Naive thymus-derived CD4-positive, alpha-beta T cell (primary cell): Measurements from ENCODE around the gene LMNTD2. TPM values are rescaled to one million over a fixed set of nuclear protein-coding genes. Genes with fewer than 3 reads are reported as not detected.

Experiments used
- ATAC-seq: fragments of 150-1000 bp; cut with Tn5 transposase; 2 replicates; pipeline ENCODE4 v1.10.0; 2021; ENCODE audit warnings: mild to moderate bottlenecking, moderate library complexity
- CTCF ChIA-PET: fragments of 350-600 bp; sonication (Branson Sonifier 250); formaldehyde crosslinking; loops from one replicate; lab custom pipeline; 2021; ENCODE audit warnings: antibody characterized with exemption; lab: Charles Lee
- POLR2A ChIA-PET: fragments of 350-600 bp; sonication (Branson Sonifier 250); formaldehyde crosslinking; loops from one replicate; lab custom pipeline; 2021; ENCODE audit warnings: antibody characterized with exemption, inconsistent platforms; lab: Charles Lee
- DNase-seq, 9 donors: peaks; one replicate each; pipeline versions ENCODE4 v3.0.0 to v3.0.0-alpha.2; 2020 to 2022; ENCODE audit warnings: mixed read lengths in 1 of 9
- H3K27ac ChIP-seq: one replicate; pipeline ENCODE4 v1.7.0; 2013; ENCODE audit warnings: mild to moderate bottlenecking, low read depth, low read length, moderate library complexity
- H3K27me3 ChIP-seq, 2 donors: one replicate each; pipeline ENCODE4 v1.7.0; 2013; ENCODE audit warnings: low read length in 2 of 2, mild to moderate bottlenecking in 2 of 2, moderate library complexity in 2 of 2; ENCODE audit not compliant: control insufficient read depth in 2 of 2, insufficient read depth in 2 of 2
- H3K36me3 ChIP-seq, 3 experiments: 1 replicate in 2 of 3; 2 replicates in 1 of 3; pipeline ENCODE4 v1.7.0; 2013; ENCODE audit warnings: low read length in 3 of 3, mild to moderate bottlenecking in 3 of 3, moderate library complexity in 1 of 3; ENCODE audit not compliant: insufficient read depth in 3 of 3, control insufficient read depth in 2 of 3
- H3K4me1 ChIP-seq, 2 donors: one replicate each; pipeline ENCODE4 v1.7.0; 2013; ENCODE audit warnings: low read length in 2 of 2, mild to moderate bottlenecking in 2 of 2, moderate library complexity in 1 of 2; ENCODE audit not compliant: control insufficient read depth in 2 of 2, insufficient read depth in 2 of 2
- H3K4me3 ChIP-seq: 2 replicates; pipeline ENCODE4 v1.7.0; 2013; ENCODE audit warnings: mild to moderate bottlenecking, low read length
- H3K9me3 ChIP-seq, 3 experiments: 1 replicate in 2 of 3; 2 replicates in 1 of 3; pipeline ENCODE4 v1.7.0; 2013; ENCODE audit warnings: low read length in 3 of 3; ENCODE audit not compliant: control insufficient read depth in 2 of 3
- H3K27ac Mint-ChIP-seq, 9 donors: one replicate each; pipeline ENCODE4 v1.8.0; 2020 to 2022; ENCODE audit warnings: mixed read lengths in 9 of 9, mild to moderate bottlenecking in 8 of 9, moderate library complexity in 5 of 9, inconsistent platforms in 2 of 9
- H3K27me3 Mint-ChIP-seq, 5 donors: one replicate each; pipeline ENCODE4 v1.8.0; 2021 to 2022; ENCODE audit warnings: mixed read lengths in 5 of 5, mild to moderate bottlenecking in 1 of 5
- H3K36me3 Mint-ChIP-seq, 5 donors: one replicate each; pipeline ENCODE4 v1.8.0; 2020 to 2022; ENCODE audit warnings: mixed read lengths in 5 of 5, mild to moderate bottlenecking in 3 of 5, inconsistent platforms in 1 of 5
- H3K4me1 Mint-ChIP-seq, 7 donors: one replicate each; pipeline ENCODE4 v1.8.0; 2020 to 2022; ENCODE audit warnings: mixed read lengths in 7 of 7, mild to moderate bottlenecking in 3 of 7, inconsistent platforms in 1 of 7
- H3K4me3 Mint-ChIP-seq, 10 donors: one replicate each; pipeline ENCODE4 v1.8.0; 2020 to 2022; ENCODE audit warnings: mild to moderate bottlenecking in 10 of 10, mixed read lengths in 10 of 10, moderate library complexity in 6 of 10, inconsistent platforms in 2 of 10
- H3K9me3 Mint-ChIP-seq, 11 donors: one replicate each; pipeline ENCODE4 v1.8.0; 2020 to 2022; ENCODE audit warnings: mixed read lengths in 11 of 11, mild to moderate bottlenecking in 4 of 11, inconsistent platforms in 1 of 11, moderate library complexity in 1 of 11
- intact Hi-C, 2 donors: fragments of 100-400 bp; cut with micrococcal nuclease; formaldehyde crosslinking; loops; one replicate each; pipeline ENCODE4 v1.15.1; 2023
- polyA plus RNA-seq, 2 donors: library from polyadenylated mRNA; unstranded; fragments of 300-500 nt; fragmentation: Illumina TruSeq; gene quantifications; one replicate each; pipeline ENCODE4 v1.2.3, GENCODE V29; 2021
- total RNA-seq, 6 experiments: library from RNA in 5 of 6; stranded (reverse) in 5 of 6; gene quantifications; 1 replicate in 5 of 6; 2 replicates in 1 of 6; pipeline ENCODE4 v1.2.3 and lab custom pipeline; 2021 to 2026

Gene LMNTD2
- total and polyA plus RNA-seq, 7 experiments from 2014 or later = 2.3 to 14.7 (median 9.0) TPM

GRCh38 chr11:581752-582151 lies 21.2 kb upstream of the LMNTD2 start:
- no peaks in the 10 kb centered on the region for H3K27me3 Mint-ChIP-seq
- Histone ChIP-seq H3K36me3 (peaks cover 0 to 49% (median 12%) of the 10 kb centered on the region in 3 experiments), H3K9me3 (no peaks in the 10 kb centered on the region), H3K4me3 (no peak overlapping the region), H3K27me3 (no peaks in the 10 kb centered on the region), H3K4me1 (peaks cover 24 to 33% of the 10 kb centered on the region in 2 donors), H3K27ac (no peak overlapping the region)
- no peak overlapping the region for H3K27ac Mint-ChIP-seq
- no peak for DNase-seq
- H3K4me1 Mint-ChIP-seq = peaks cover 41 to 57% (median 49%) of the 10 kb centered on the region in 7 donors
- H3K36me3 Mint-ChIP-seq = peaks cover 0 to 18% (median 8%) of the 10 kb centered on the region in 5 donors
- intact Hi-C loops = no loop called here
- no peak for ATAC-seq
- H3K9me3 Mint-ChIP-seq = no peaks in the 10 kb centered on the region
- ChIA-PET CTCF (interaction anchor here (0.7 kb wide), 1 partner anchor 74 kb away, joined by 3 read pairs; no protein-coding TSS in a partner anchor), POLR2A (interaction anchor here (1.0 kb wide), 1 partner anchor 46 kb away, joined by 3 read pairs; the partner anchor contains the start of gene HRAS)
- H3K4me3 Mint-ChIP-seq = no peak overlapping the region

- Mint-ChIP-seq H3K27me3 (no peaks in the 10 kb centered on the region), H3K4me1 (peaks cover 38 to 54% (median 45%) of the 10 kb centered on the region in 7 donors), H3K9me3 (no peaks in the 10 kb centered on the region), H3K36me3 (peaks cover 0 to 17% (median 6%) of the 10 kb centered on the region in 5 donors), H3K27ac (peak overlapping the region in 5 of 9 donors; percentile 3 to 60 (median 39)), H3K4me3 (peak overlapping the region in 5 of 10 donors; percentile 1 to 39 (median 27))
- intact Hi-C loops = no loop called here
- DNase-seq (no peak), ATAC-seq (no peak)
- Histone ChIP-seq H3K4me3 (no peak overlapping the region), H3K4me1 (peaks cover 24 to 33% of the 10 kb centered on the region in 2 donors), H3K27me3 (no peaks in the 10 kb centered on the region), H3K27ac (no peak overlapping the region), H3K9me3 (no peaks in the 10 kb centered on the region), H3K36me3 (peaks cover 0 to 45% (median 12%) of the 10 kb centered on the region in 3 experiments)
- CTCF ChIA-PET = interaction anchor here (0.6 to 0.7 kb wide), 2 partner anchors 25 to 346 kb away, joined by 3 to 5 read pairs; no protein-coding TSS in a partner anchor
- POLR2A ChIA-PET = interaction anchor here (1.0 kb wide), 1 partner anchor 46 kb away, joined by 3 read pairs; the partner anchor contains the start of gene HRAS
These were observed 20.8 kb upstream of the LMNTD2 start for GRCh38 chr11:581342-581741.

GRCh38 chr11:579830-580601 lies 19.5 kb upstream of the LMNTD2 start:
- intact Hi-C loops = loop anchor here in 1 of 2 donors (5.0 kb wide), 1 partner anchor 343 kb away; the partner anchor contains the start of genes PSMD13 and SIRT3
- H3K27me3 Mint-ChIP-seq = peaks cover 0 to 2% (median 0%) of the 10 kb centered on the region in 5 donors
- Histone ChIP-seq H3K27me3 (no peaks in the 10 kb centered on the region), H3K4me1 (peaks cover 26 to 34% of the 10 kb centered on the region in 2 donors), H3K27ac (no peak overlapping the region), H3K9me3 (no peaks in the 10 kb centered on the region), H3K36me3 (peaks cover 0 to 46% (median 12%) of the 10 kb centered on the region in 3 experiments), H3K4me3 (no peak overlapping the region)
- CTCF ChIA-PET = no interaction called here
- peaks cover 0 to 17% (median 4%) of the 10 kb centered on the region in 5 donors for H3K36me3 Mint-ChIP-seq
- H3K4me1 Mint-ChIP-seq = peaks cover 36 to 56% (median 43%) of the 10 kb centered on the region in 7 donors
- peak overlapping the region in 3 of 9 donors; percentile 43 to 62 (median 53) for H3K27ac Mint-ChIP-seq
- ATAC-seq (no peak), DNase-seq (no peak)
- POLR2A ChIA-PET = no interaction called here
- no peaks in the 10 kb centered on the region for H3K9me3 Mint-ChIP-seq
- H3K4me3 Mint-ChIP-seq = peak overlapping the region in 9 of 10 donors; percentile 29 to 94 (median 47)

- Mint-ChIP-seq H3K36me3 (peaks cover 0 to 12% (median 4%) of the 10 kb centered on the region in 5 donors), H3K4me1 (peaks cover 48 to 68% (median 55%) of the 10 kb centered on the region in 7 donors), H3K27me3 (peaks cover 0 to 9% (median 0%) of the 10 kb centered on the region in 5 donors), H3K27ac (peak overlapping the region in 7 of 9 donors; percentile 19 to 87 (median 77)), H3K9me3 (no peaks in the 10 kb centered on the region), H3K4me3 (peak overlapping the region; percentile 72 to 94 (median 88))
- ChIA-PET POLR2A (interaction anchor here (0.5 to 2.0 kb wide), 6 partner anchors 8 to 117 kb away, joined by 3 to 8 read pairs (median 3); partner anchors contain the start of gene TMEM80), CTCF (interaction anchor here (1.0 to 1.4 kb wide), 2 partner anchors 23 to 146 kb away, joined by 3 read pairs; no protein-coding TSS in a partner anchor)
- Histone ChIP-seq H3K27ac (peak overlapping the region; percentile 14), H3K4me3 (peak overlapping the region; percentile 70), H3K9me3 (no peaks in the 10 kb centered on the region), H3K27me3 (no peaks in the 10 kb centered on the region), H3K4me1 (peaks cover 26 to 44% of the 10 kb centered on the region in 2 donors), H3K36me3 (peaks cover 0 to 35% (median 3%) of the 10 kb centered on the region in 3 experiments)
- intact Hi-C loops = loop anchor here in 1 of 2 donors (5.0 kb wide), 1 partner anchor 341 kb away; the partner anchor contains the start of genes PSMD13 and SIRT3
- ATAC-seq = no peak
- no peak for DNase-seq
These were observed 17.9 kb upstream of the LMNTD2 start for GRCh38 chr11:578276-579035.

GRCh38 chr11:577611-577894 lies 17.0 kb upstream of the LMNTD2 start:
- H3K27ac ChIP-seq = peak overlapping the region; percentile 98
- peaks cover 0 to 12% (median 4%) of the 10 kb centered on the region in 5 donors for H3K36me3 Mint-ChIP-seq
- H3K27me3 ChIP-seq = no peaks in the 10 kb centered on the region
- no peaks in the 10 kb centered on the region for H3K9me3 ChIP-seq
- H3K36me3 ChIP-seq = peaks cover 0 to 27% (median 3%) of the 10 kb centered on the region in 3 experiments
- peaks cover 26 to 44% of the 10 kb centered on the region in 2 donors for H3K4me1 ChIP-seq
- H3K27ac Mint-ChIP-seq = peak overlapping the region; percentile 66 to 87 (median 72)
- POLR2A ChIA-PET = interaction anchor here (0.5 to 3.4 kb wide), 7 partner anchors 8 to 38 kb away, joined by 3 to 14 read pairs (median 3); partner anchors contain the start of gene IRF7
- no peaks in the 10 kb centered on the region for H3K9me3 Mint-ChIP-seq
- peaks cover 0 to 9% (median 0%) of the 10 kb centered on the region in 5 donors for H3K27me3 Mint-ChIP-seq
- H3K4me3 Mint-ChIP-seq = peak overlapping the region; percentile 72 to 94 (median 88)
- H3K4me3 ChIP-seq = peak overlapping the region; percentile 70
- no peak for ATAC-seq
- intact Hi-C loops = loop anchor here (2.0 to 5.0 kb wide), 5 partner anchors 199 to 371 kb away; partner anchors contain the start of genes BET1L (in 1 of the 2), CHID1 (in 1 of the 2), GATD1 (in 1 of the 2) and PSMD13 (in 1 of the 2)
- CTCF ChIA-PET = interaction anchor here (1.4 kb wide), 1 partner anchor 22 kb away, joined by 3 read pairs; no protein-coding TSS in a partner anchor
- DNase-seq = no peak
- peaks cover 48 to 68% (median 55%) of the 10 kb centered on the region in 7 donors for H3K4me1 Mint-ChIP-seq
